HG03196 (cell line): ENCODE measurements around the gene FBLN2.

Experiments used
- ATAC-seq: cut with Tn5 transposase; IDR thresholded peaks from one replicate; pipeline ENCODE4 v1.9.1; 2021; ENCODE audit not compliant: unreplicated experiment

The FBLN2 gene

GRCh38 chr3:13655061-13655913, 106.4 kb downstream of the FBLN2 start:
- no peak for ATAC-seq

DNA sequence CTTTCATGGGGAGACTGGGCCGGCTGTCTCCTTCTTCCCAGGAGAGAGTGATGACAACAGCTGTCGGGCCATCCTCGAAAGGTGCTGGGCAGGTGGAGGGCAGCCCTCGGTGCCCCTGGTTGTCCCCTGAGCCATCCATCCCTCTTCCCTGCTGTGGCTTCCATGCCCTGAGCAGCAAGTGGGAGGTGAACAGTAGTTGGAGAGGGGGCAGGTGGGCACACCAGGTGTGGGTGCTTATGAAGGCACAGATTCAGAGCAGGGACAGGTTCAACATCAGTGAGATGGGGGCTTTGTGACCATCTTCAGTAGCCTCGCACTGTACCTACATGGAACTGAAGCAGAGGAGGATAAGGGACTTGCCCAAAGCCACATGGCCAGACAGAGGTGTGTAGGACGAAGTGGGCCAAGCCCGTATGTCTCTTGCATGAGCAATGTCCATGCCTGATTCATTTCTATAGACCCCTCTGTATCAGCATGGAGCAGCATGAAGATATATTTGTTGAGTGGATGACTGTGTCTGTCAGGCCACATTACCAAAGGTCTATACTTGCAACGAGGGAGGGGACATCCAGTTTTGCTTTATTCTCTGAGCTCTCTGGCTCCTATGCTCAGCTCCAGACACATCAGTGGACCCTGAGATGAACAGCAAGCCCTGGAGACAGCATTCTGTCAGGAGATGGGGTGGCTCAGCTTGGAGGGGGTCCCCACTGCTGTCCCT, 107.8 kb downstream of the FBLN2 start:
- ATAC-seq, result no peak

- no peak for ATAC-seq
Observed at GRCh38 chr3:13657660-13658435, 108.9 kb downstream of the FBLN2 start.

GRCh38 chr3:13658681-13659080, 109.8 kb downstream of the FBLN2 start:
- no peak for ATAC-seq

- ATAC-seq, result no peak
Observed at GRCh38 chr3:13659221-13659969, 110.5 kb downstream of the FBLN2 start.

DNA sequence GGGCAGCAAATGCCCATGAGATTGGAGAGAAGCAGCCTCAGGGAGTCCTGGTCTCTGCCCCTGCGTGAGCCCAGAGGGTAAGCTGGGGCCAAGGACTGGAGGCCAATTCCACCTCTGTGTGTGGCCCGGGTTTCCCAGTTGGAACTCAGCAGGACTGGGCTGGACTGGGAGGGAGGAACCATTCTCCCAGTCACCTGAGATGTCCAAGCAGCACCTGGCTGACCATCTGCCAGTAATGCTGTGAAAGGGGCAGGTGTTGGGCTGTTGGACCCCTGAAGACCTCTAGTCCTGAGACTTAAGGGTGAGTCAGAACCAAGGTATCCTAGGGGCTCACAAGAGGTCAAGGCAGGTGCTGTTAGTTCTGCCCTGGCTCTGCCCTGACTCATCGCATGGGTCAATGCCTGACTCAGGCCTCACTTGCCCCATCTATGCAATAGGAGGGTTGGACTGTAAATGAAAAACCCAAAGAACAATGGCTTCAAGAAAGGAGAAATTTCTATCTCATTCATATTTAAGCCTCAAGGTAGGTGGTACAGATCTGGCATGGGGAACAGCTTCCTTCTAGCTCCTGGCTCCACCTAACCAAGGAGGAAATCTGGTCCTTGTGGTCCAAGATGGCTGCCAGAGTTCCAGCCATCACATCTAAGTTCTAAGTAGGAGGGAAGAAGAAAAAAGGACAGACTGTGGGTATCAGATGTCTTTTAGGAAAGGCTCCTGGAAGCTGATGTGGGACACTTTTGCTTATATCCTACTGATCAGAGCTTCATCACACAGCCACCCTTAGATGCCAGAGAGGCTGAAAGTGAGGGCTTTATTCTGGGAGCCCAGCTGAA, 111.3 kb downstream of the FBLN2 start:
- no peak for ATAC-seq

DNA sequence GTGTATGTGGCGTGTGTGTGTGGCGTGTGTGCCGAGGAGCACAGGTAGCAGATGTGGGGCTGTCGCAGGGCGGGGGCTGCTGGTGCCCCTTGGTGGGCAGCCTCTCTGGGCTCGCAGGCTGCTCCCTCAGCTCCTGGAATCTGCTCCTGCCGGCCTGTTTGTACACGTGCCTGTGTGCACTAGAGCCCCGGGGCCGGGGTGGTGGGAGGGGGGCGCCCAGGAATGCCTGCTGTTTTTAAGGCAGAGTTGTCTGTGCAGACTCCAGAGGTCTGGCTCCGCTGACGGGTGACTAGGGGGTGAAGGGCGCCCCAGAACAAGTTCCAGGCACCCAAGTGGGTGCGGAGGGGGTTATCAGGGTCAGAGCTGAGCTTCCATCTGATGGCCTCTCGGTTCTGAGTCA, 112.2 kb downstream of the FBLN2 start:
- no peak for ATAC-seq

GRCh38 chr3:13662238-13662847, 113.4 kb downstream of the FBLN2 start:
- no peak for ATAC-seq

GRCh38 chr3:13663781-13664535, 115.0 kb downstream of the FBLN2 start:
- no peak for ATAC-seq

DNA sequence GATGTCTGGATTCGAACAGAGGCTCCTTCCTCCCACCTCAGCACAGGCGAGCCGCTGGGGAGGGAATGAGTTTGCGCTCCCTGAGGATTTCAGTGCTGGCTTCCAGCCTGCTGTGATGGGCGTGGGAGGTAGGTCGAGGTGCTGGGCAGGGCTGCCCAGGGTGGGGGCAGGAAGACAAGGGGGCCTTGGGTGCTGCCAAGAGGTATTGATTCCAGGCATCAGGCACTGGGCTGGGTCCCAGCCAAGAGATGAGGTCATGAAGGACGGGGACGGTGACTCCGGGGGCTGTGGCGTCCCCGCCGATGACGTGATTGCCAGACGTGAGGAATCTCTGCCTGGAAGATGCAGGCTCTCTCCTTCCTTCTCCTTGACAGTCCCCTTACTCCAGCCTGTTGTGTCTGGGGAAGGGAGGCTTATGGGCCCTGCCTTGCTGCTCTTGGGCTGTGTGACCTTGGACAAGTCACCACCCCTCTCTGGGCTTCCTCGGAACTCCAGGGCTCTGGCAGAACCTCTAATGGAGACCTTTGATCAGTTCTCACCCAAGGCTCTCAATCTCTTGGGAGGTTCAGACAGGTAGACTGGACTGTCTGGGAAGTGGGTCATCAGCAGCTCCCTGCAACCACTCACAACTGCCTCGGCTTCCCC, 116.8 kb downstream of the FBLN2 start:
- no peak for ATAC-seq

GRCh38 chr3:13666227-13666619, 117.3 kb downstream of the FBLN2 start:
- no peak for ATAC-seq

DNA sequence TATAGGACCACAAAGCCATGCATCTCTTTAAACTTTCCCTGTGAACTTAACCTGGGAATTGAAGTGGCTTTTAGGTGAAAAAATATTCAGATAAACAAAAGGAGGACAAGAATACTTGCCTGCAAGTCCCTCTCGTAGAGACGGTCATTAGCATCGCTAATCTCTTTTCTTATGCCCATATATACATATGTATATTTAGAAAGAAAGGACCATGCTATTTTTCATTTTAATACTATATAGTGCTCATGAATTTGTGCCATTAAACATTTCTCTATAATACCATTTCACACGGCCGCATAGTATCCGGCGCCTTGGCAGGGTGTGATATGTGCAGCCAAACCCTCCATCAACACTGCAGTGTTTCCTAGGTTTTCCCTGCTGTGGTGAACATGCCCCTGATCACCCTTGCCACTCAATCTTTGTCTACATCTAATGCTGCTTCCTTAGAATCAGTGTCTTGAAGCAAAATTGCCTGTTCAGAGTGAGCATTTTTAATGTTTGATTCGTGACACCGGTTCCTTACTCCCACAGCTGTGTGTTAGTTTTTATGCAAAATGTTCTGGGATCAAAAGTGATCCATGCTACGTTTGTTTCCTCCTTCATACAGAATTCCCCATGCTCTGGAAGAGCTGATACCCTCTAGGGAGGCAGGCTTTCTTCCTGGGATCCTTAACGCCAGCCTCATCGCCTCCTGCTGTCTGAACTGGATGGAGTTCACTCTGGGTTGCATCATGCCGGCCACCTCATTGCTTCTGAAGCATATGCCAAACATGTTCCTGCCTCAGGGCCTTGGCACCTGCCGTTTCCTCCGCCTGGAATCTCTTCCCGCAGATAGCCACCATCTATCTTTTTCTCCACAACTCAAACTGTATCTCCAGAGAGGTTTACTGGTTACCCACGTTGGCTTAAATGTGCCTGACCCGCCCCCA, 118.1 kb downstream of the FBLN2 start:
- no peak for ATAC-seq

DNA sequence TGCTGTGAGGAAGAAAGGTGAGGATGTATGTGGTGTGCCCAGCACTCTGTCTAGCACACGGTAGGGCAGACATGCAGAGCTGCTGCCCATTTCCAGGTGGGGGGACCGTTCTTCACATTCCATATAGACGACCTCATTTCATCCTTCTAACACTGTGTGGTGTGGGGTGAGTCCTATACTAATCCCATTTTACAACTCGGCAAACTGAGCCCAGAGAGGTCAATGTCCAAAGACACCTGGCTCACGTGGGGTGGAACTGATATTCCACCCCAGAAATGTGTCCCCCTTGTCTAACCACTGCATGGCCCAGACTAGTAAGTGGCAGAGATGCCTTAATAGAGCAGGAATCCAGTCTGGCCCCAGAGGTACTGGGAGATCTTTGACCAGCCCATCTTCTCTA, 119.2 kb downstream of the FBLN2 start:
- ATAC-seq, result no peak

DNA sequence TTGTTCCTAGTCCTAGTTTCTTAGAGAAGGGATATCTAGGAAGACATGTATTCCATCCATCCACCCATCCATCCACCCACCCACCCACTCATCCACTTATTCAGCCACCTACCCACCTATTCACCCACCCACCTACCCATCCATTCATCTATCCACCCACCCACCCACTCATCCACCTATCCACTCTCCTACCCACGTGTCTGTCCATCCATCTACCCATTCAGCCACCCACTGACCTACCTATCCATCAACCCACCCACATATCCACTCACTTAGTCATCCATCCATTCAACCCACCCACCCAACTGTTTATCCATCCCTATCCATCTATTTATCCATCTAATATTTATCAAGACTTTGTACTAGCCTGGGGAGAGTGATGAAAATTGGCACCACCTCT, 120.5 kb downstream of the FBLN2 start:
- no peak for ATAC-seq

DNA sequence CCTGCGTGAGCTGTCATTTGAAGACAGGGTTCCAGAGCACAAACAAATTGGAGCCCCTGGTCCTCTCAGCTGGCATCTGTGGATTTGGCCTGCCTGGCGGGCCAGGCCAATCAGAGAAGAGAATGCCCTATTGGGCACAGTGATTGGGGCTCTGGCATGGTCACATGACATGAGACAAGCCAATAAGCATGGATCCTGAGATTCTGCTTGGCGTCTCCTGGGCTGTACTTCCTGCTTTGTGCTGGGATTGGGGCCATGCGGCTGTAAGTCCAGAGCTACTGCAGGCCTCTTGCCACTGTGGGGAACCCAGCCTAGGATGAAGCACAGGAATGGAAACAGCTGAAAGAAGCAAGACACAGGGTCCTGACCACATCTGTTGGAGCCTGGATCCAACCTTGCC, 121.4 kb downstream of the FBLN2 start:
- ATAC-seq, result no peak

- no peak for ATAC-seq
Observed at GRCh38 chr3:13671482-13672233, 122.7 kb downstream of the FBLN2 start.

DNA sequence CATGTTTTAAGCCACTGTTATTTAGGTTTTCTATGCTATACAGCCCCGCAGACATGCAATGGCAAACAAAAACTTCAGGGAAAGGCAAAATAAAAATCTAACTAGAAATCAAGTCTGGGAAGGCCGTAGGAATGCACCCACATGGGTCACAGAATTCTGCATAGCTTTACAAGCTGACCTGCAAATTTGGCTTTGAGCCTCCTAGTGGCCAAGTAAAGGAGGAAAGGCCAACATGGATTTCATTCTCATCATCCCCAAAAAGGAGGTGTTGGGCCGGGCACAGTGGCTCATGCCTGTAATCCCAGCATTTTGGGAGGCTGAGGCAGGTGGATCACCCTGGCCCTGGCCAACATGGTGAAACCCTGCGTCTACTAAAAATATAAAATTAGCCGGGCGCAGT, 124.3 kb downstream of the FBLN2 start:
- no peak for ATAC-seq
